Measurements from ENCODE around the gene MARVELD3. TPM values are rescaled to one million over a fixed set of nuclear protein-coding genes. Genes with fewer than 3 reads are reported as not detected.
A peak's percentile ranks its signal among the peaks of the same experiment; 100 is the strongest.
"Not testable (repeated sequence)": the region's sequence is repeated elsewhere in the genome, so short reads cannot be mapped to it uniquely, and the experiment has no call there.

MARVELD3 gene
- total RNA-seq = under 1 TPM in 1 of 5 donors, not detected in 4; 0.22 TPM
- total RNA-seq (2013) = not detected
- 0 to 0.32 (median 0) reads per million in 29 experiments for total RNA-seq

- H3K9me3 ChIP-seq = no peaks in the 10 kb centered on the region
- H3K4me3 Mint-ChIP-seq = peak within 1 kb of the TSS in 2 of 3 donors; percentile 28 to 47
- ATAC-seq (replicated peaks in 1 of 4) = peak; percentile 13 to 26 (median 20)
- WGBS (ENCODE audit: insufficient coverage) = 3% methylated on average over 94 of the region's 98 CpGs
- H3K4me1 Mint-ChIP-seq = peaks cover 0 to 17% (median 10%) of the 10 kb centered on the region in 3 donors
- H3K27ac Mint-ChIP-seq = no peak within 1 kb of the TSS
- POLR2A ChIA-PET = no interaction called here
- no peak within 1 kb of the TSS for H3K27ac ChIP-seq (ENCODE audit: low read length)
- no peaks in the 10 kb centered on the region for H3K36me3 Mint-ChIP-seq
- peaks cover 9 to 38% of the 10 kb centered on the region in 2 experiments for H3K27me3 ChIP-seq (replicated peaks in 1 of 2; ENCODE audit: control insufficient read depth in 2 of 2, extremely low read depth in 1 of 2, insufficient read depth in 2 of 2, low read length in 1 of 2)
- H3K4me1 ChIP-seq (ENCODE audit: control insufficient read depth in 1 of 2, extremely low read depth in 1 of 2, insufficient read depth in 2 of 2, low read length in 2 of 2) = peaks cover 0 to 12% of the 10 kb centered on the region in 2 experiments
- no peaks in the 10 kb centered on the region for H3K36me3 ChIP-seq (ENCODE audit: control insufficient read depth in 2 of 2, extremely low read depth in 1 of 2, insufficient read depth in 1 of 2, low read length in 1 of 2)
- no peaks in the 10 kb centered on the region for H3K9me3 Mint-ChIP-seq
- peak in 22 of 35 experiments; percentile 7 to 42 (median 21) for DNase-seq
- peak within 1 kb of the TSS; percentile 45 to 50 for H3K4me3 ChIP-seq (ENCODE audit: control insufficient read depth in 1 of 2, extremely low read depth in 1 of 2, low read length in 1 of 2)
- CTCF ChIA-PET = interaction anchor here in 1 of 2 donors (0.6 kb wide), 1 partner anchor 16 kb away, joined by 10 read pairs; no protein-coding TSS in a partner anchor
- H3K27me3 Mint-ChIP-seq = peaks cover 6 to 17% of the 10 kb centered on the region in 2 donors
Observed at GRCh38 chr16:71626018-71626857, at the start of gene MARVELD3. Gene MARVELD3 (plus strand): TSS chr16:71626184. CDS start chr16:71626230, 46 bp downstream.

- H3K36me3 ChIP-seq (ENCODE audit: control insufficient read depth in 2 of 2, extremely low read depth in 1 of 2, insufficient read depth in 1 of 2, low read length in 1 of 2) = no peaks in the 10 kb centered on the region
- H3K4me3 Mint-ChIP-seq = no peak within 1 kb of the TSS
- H3K4me1 ChIP-seq (ENCODE audit: control insufficient read depth in 1 of 2, extremely low read depth in 1 of 2, insufficient read depth in 2 of 2, low read length in 2 of 2) = no peaks in the 10 kb centered on the region
- no peak within 1 kb of the TSS for H3K27ac ChIP-seq (ENCODE audit: low read length)
- no peak within 1 kb of the TSS for H3K4me3 ChIP-seq (ENCODE audit: control insufficient read depth in 1 of 2, extremely low read depth in 1 of 2, low read length in 1 of 2)
- no peaks in the 10 kb centered on the region for H3K4me1 Mint-ChIP-seq
- ChIA-PET CTCF (interaction anchor here in 1 of 2 donors (1.1 to 1.3 kb wide), 2 partner anchors 12 to 28 kb away, joined by 3 read pairs; no protein-coding TSS in a partner anchor), POLR2A (interaction anchor here in 1 of 2 donors (1.1 kb wide), 1 partner anchor 12 kb away, joined by 3 read pairs; no protein-coding TSS in a partner anchor)
- H3K27me3 ChIP-seq (replicated peaks in 1 of 2; ENCODE audit: control insufficient read depth in 2 of 2, extremely low read depth in 1 of 2, insufficient read depth in 2 of 2, low read length in 1 of 2) = peaks cover 3 to 6% of the 10 kb centered on the region in 2 experiments
- H3K9me3 ChIP-seq = no peaks in the 10 kb centered on the region
- 34% methylated on average over 2 of the region's 3 CpGs for WGBS (ENCODE audit: insufficient coverage)
- no peak within 1 kb of the TSS for H3K27ac Mint-ChIP-seq
- H3K36me3 Mint-ChIP-seq = no peaks in the 10 kb centered on the region
- no peak for DNase-seq
- H3K27me3 Mint-ChIP-seq = peaks cover 10 to 31% of the 10 kb centered on the region in 2 donors
- H3K9me3 Mint-ChIP-seq = no peaks in the 10 kb centered on the region
- no peak for ATAC-seq (replicated peaks in 1 of 4)
Observed at GRCh38 chr16:71576971-71577370, 49.0 kb upstream of the MARVELD3 start, which contains the start of gene TAT. Gene TAT (minus strand): TSS chr16:71577092. CDS start chr16:71576415, 677 bp downstream.

GRCh38 chr16:71582553-71582848 lies 43.5 kb upstream of the MARVELD3 start:
- peaks cover 26 to 29% of the 10 kb centered on the region in 2 donors for H3K27me3 Mint-ChIP-seq
- H3K27ac Mint-ChIP-seq; DNase-seq; ATAC-seq (replicated peaks in 1 of 4); H3K9me3 Mint-ChIP-seq; POLR2A ChIA-PET; H3K27ac ChIP-seq (ENCODE audit: low read length); H3K36me3 Mint-ChIP-seq; H3K27me3 ChIP-seq (replicated peaks in 1 of 2; ENCODE audit: control insufficient read depth in 2 of 2, extremely low read depth in 1 of 2, insufficient read depth in 2 of 2, low read length in 1 of 2); H3K4me3 ChIP-seq (ENCODE audit: control insufficient read depth in 1 of 2, extremely low read depth in 1 of 2, low read length in 1 of 2); H3K36me3 ChIP-seq (ENCODE audit: control insufficient read depth in 2 of 2, extremely low read depth in 1 of 2, insufficient read depth in 1 of 2, low read length in 1 of 2); H3K4me1 ChIP-seq (ENCODE audit: control insufficient read depth in 1 of 2, extremely low read depth in 1 of 2, insufficient read depth in 2 of 2, low read length in 2 of 2); H3K9me3 ChIP-seq; H3K4me3 Mint-ChIP-seq; H3K4me1 Mint-ChIP-seq: not testable (repeated sequence)
- no CpG with 5 or more reads among the region's 5 CpGs for WGBS (ENCODE audit: insufficient coverage)
- CTCF ChIA-PET = interaction anchor here in 1 of 2 donors (0.7 kb wide), 1 partner anchor 13 kb away, joined by 4 read pairs; no protein-coding TSS in a partner anchor

GRCh38 chr16:71584543-71585317 lies 41.3 kb upstream of the MARVELD3 start:
- POLR2A ChIA-PET = interaction anchor here in 1 of 2 donors (0.5 kb wide), 1 partner anchor 118 kb away, joined by 3 read pairs; no protein-coding TSS in a partner anchor
- DNase-seq = no peak
- CTCF ChIA-PET = interaction anchor here in 1 of 2 donors (0.9 kb wide), 1 partner anchor 24 kb away, joined by 3 read pairs; no protein-coding TSS in a partner anchor
- H3K4me1 ChIP-seq (ENCODE audit: control insufficient read depth in 1 of 2, extremely low read depth in 1 of 2, insufficient read depth in 2 of 2, low read length in 2 of 2) = no peaks in the 10 kb centered on the region
- H3K36me3 ChIP-seq (ENCODE audit: control insufficient read depth in 2 of 2, extremely low read depth in 1 of 2, insufficient read depth in 1 of 2, low read length in 1 of 2) = no peaks in the 10 kb centered on the region
- H3K27ac ChIP-seq (ENCODE audit: low read length) = no peak overlapping the region
- no peaks in the 10 kb centered on the region for H3K4me1 Mint-ChIP-seq
- no peaks in the 10 kb centered on the region for H3K9me3 ChIP-seq
- no peak overlapping the region for H3K27ac Mint-ChIP-seq
- 83% methylated on average over 3 of the region's 3 CpGs for WGBS (ENCODE audit: insufficient coverage)
- no peaks in the 10 kb centered on the region for H3K9me3 Mint-ChIP-seq
- H3K27me3 ChIP-seq (replicated peaks in 1 of 2; ENCODE audit: control insufficient read depth in 2 of 2, extremely low read depth in 1 of 2, insufficient read depth in 2 of 2, low read length in 1 of 2) = no peaks in the 10 kb centered on the region
- H3K36me3 Mint-ChIP-seq = no peaks in the 10 kb centered on the region
- no peak for ATAC-seq (replicated peaks in 1 of 4)
- H3K27me3 Mint-ChIP-seq = peaks cover 31 to 34% of the 10 kb centered on the region in 2 donors
- no peak overlapping the region for H3K4me3 Mint-ChIP-seq
- no peak overlapping the region for H3K4me3 ChIP-seq (ENCODE audit: control insufficient read depth in 1 of 2, extremely low read depth in 1 of 2, low read length in 1 of 2)

- H3K27ac Mint-ChIP-seq = no peak overlapping the region
- CTCF ChIA-PET = no interaction called here
- no peaks in the 10 kb centered on the region for H3K36me3 Mint-ChIP-seq
Observed at GRCh38 chr16:71585318-71585703, 40.7 kb upstream of the MARVELD3 start.

GRCh38 chr16:71589334-71589733 lies 36.6 kb upstream of the MARVELD3 start:
- CTCF ChIA-PET; ATAC-seq (replicated peaks in 1 of 4); H3K4me1 ChIP-seq (ENCODE audit: control insufficient read depth in 1 of 2, extremely low read depth in 1 of 2, insufficient read depth in 2 of 2, low read length in 2 of 2); H3K4me3 Mint-ChIP-seq; H3K9me3 Mint-ChIP-seq; H3K36me3 ChIP-seq (ENCODE audit: control insufficient read depth in 2 of 2, extremely low read depth in 1 of 2, insufficient read depth in 1 of 2, low read length in 1 of 2); H3K36me3 Mint-ChIP-seq; H3K27ac ChIP-seq (ENCODE audit: low read length); H3K4me1 Mint-ChIP-seq; DNase-seq; H3K9me3 ChIP-seq; H3K27ac Mint-ChIP-seq; H3K4me3 ChIP-seq (ENCODE audit: control insufficient read depth in 1 of 2, extremely low read depth in 1 of 2, low read length in 1 of 2); POLR2A ChIA-PET: not testable (repeated sequence)
- H3K27me3 Mint-ChIP-seq = peaks cover 51 to 56% of the 10 kb centered on the region in 2 donors
- peaks cover 0 to 10% of the 10 kb centered on the region in 2 experiments for H3K27me3 ChIP-seq (replicated peaks in 1 of 2; ENCODE audit: control insufficient read depth in 2 of 2, extremely low read depth in 1 of 2, insufficient read depth in 2 of 2, low read length in 1 of 2)
- no CpG with 5 or more reads among the region's 30 CpGs for WGBS (ENCODE audit: insufficient coverage)

More at GRCh38 chr16:71585318-71585703, 40.7 kb upstream of the MARVELD3 start:
- Histone ChIP-seq H3K36me3 (ENCODE audit: control insufficient read depth in 2 of 2, extremely low read depth in 1 of 2, insufficient read depth in 1 of 2, low read length in 1 of 2) (no peaks in the 10 kb centered on the region), H3K27me3 (replicated peaks in 1 of 2; ENCODE audit: control insufficient read depth in 2 of 2, extremely low read depth in 1 of 2, insufficient read depth in 2 of 2, low read length in 1 of 2) (no peaks in the 10 kb centered on the region), H3K27ac (ENCODE audit: low read length) (no peak overlapping the region), H3K9me3 (no peaks in the 10 kb centered on the region), H3K4me3 (ENCODE audit: control insufficient read depth in 1 of 2, extremely low read depth in 1 of 2, low read length in 1 of 2) (no peak overlapping the region), H3K4me1 (ENCODE audit: control insufficient read depth in 1 of 2, extremely low read depth in 1 of 2, insufficient read depth in 2 of 2, low read length in 2 of 2) (no peaks in the 10 kb centered on the region)
- H3K9me3 Mint-ChIP-seq = no peaks in the 10 kb centered on the region
- WGBS (ENCODE audit: insufficient coverage) = 81% methylated on average over 3 of the region's 4 CpGs
- no peak for DNase-seq
- peaks cover 28 to 34% of the 10 kb centered on the region in 2 donors for H3K27me3 Mint-ChIP-seq
- POLR2A ChIA-PET = interaction anchor here in 1 of 2 donors (0.5 kb wide), 1 partner anchor 117 kb away, joined by 3 read pairs; no protein-coding TSS in a partner anchor
- no peaks in the 10 kb centered on the region for H3K4me1 Mint-ChIP-seq
- no peak for ATAC-seq (replicated peaks in 1 of 4)
- H3K4me3 Mint-ChIP-seq = no peak overlapping the region

All from T-cell (primary cell).